HEK293 (cell line): ENCODE measurements around the gene EIF3F.

Source experiments
- SALL2 ChIP-seq: fragments of 450-650 bp; formaldehyde crosslinking; IDR thresholded peaks from 2 replicates; pipeline ENCODE4 v1.5.0; 2017; ENCODE audit warnings: missing biosample characterization, mild to moderate bottlenecking, missing genetic modification characterization, borderline replicate concordance
- TCF7L2 ChIP-seq: IDR thresholded peaks from 2 replicates; pipeline ENCODE4 v1.6.1; 2011; ENCODE audit warnings: low read depth, mild to moderate bottlenecking, inconsistent platforms, low read length, moderate library complexity, borderline replicate concordance
- YY1 ChIP-seq: fragments of 450-650 bp; formaldehyde crosslinking; IDR thresholded peaks from 2 replicates; pipeline ENCODE4 v1.5.1; 2018; ENCODE audit warnings: missing biosample characterization, missing genetic modification characterization
- ZBTB48 ChIP-seq: fragments of 450-650 bp; formaldehyde crosslinking; IDR thresholded peaks from 2 replicates; pipeline ENCODE4 v1.5.1; 2016; ENCODE audit warnings: missing biosample characterization, missing genetic modification characterization
- ZNF394 ChIP-seq: fragments of 450-650 bp; formaldehyde crosslinking; IDR thresholded peaks from 2 replicates; pipeline ENCODE4 v1.5.1; 2016; ENCODE audit warnings: missing biosample characterization, missing genetic modification characterization, mild to moderate bottlenecking, moderate library complexity, borderline replicate concordance
- ZNF510 ChIP-seq: fragments of 450-650 bp; formaldehyde crosslinking; IDR thresholded peaks from 2 replicates; pipeline ENCODE4 v1.5.1; 2018; ENCODE audit warnings: mild to moderate bottlenecking, missing genetic modification characterization, missing biosample characterization; ENCODE audit not compliant: insufficient replicate concordance
- ZNF549 ChIP-seq: fragments of 450-650 bp; IDR thresholded peaks from 2 replicates; pipeline ENCODE4 v1.5.1; 2018; ENCODE audit warnings: missing biosample characterization, missing genetic modification characterization, mild to moderate bottlenecking, inconsistent platforms, moderate library complexity
- ZNF843 ChIP-seq: fragments of 450-650 bp; formaldehyde crosslinking; IDR thresholded peaks from 2 replicates; pipeline ENCODE4 v1.5.1; 2016; ENCODE audit warnings: missing biosample characterization, missing genetic modification characterization
- TF ChIP-seq, protein P1 (sequence below): fragments of 450-650 bp; formaldehyde crosslinking; IDR thresholded peaks from 2 replicates; pipeline ENCODE4 v1.5.1; 2016; ENCODE audit warnings: missing biosample characterization, missing genetic modification characterization
- TF ChIP-seq, protein P2 (sequence below): fragments of 450-650 bp; formaldehyde crosslinking; IDR thresholded peaks from 2 replicates; pipeline ENCODE4 v1.5.1; 2016; ENCODE audit warnings: missing biosample characterization, missing genetic modification characterization

DNA sequence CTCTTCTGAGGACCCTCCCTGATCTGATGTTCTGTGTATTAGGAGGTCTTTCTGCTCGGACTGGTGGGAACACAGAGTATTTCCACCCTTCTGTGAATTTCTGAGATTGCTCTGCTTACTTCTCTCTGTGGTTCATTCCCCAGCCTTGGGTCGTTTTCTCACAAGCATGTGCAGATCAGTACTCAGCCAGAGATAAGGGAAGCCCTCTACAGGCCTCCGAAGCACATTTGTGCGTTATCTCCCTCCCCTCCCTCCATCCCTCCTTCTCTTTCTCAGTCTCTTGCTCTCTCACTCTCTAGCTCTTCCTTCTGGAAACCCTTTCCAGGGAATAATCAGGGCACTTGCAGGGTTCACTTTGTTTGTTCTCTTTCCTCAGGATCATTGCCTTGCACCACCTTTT is 58.7 kb downstream of the EIF3F start:
- TF ChIP-seq TCF7L2, result no peak
- no peak for TF ChIP-seq ZNF394 (tag by site-specific recombination)
- TF ChIP-seq, protein P1, sequence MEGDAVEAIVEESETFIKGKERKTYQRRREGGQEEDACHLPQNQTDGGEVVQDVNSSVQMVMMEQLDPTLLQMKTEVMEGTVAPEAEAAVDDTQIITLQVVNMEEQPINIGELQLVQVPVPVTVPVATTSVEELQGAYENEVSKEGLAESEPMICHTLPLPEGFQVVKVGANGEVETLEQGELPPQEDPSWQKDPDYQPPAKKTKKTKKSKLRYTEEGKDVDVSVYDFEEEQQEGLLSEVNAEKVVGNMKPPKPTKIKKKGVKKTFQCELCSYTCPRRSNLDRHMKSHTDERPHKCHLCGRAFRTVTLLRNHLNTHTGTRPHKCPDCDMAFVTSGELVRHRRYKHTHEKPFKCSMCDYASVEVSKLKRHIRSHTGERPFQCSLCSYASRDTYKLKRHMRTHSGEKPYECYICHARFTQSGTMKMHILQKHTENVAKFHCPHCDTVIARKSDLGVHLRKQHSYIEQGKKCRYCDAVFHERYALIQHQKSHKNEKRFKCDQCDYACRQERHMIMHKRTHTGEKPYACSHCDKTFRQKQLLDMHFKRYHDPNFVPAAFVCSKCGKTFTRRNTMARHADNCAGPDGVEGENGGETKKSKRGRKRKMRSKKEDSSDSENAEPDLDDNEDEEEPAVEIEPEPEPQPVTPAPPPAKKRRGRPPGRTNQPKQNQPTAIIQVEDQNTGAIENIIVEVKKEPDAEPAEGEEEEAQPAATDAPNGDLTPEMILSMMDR (tag by site-specific recombination), result no peak
- TF ChIP-seq, protein P2, sequence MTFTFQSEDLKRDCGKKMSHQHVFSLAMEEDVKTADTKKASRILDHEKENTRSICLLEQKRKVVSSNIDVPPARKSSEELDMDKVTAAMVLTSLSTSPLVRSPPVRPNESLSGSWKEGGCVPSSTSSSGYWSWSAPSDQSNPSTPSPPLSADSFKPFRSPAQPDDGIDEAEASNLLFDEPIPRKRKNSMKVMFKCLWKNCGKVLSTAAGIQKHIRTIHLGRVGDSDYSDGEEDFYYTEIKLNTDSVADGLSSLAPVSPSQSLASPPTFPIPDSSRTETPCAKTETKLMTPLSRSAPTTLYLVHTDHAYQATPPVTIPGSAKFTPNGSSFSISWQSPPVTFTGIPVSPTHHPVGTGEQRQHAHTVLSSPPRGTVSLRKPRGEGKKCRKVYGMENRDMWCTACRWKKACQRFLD (tag by site-specific recombination), result no peak
- no peak for TF ChIP-seq SALL2
- no peak for TF ChIP-seq ZNF510 (tag by site-specific recombination)
- no peak for TF ChIP-seq ZNF843 (tag by site-specific recombination)
- TF ChIP-seq ZNF549 (tag by site-specific recombination), result no peak
- TF ChIP-seq YY1 (tag by site-specific recombination), result no peak
- no peak for TF ChIP-seq ZBTB48 (tag by site-specific recombination)
